ENCODE measurements around the gene HRH3.
A peak's percentile ranks its signal among the peaks of the same experiment; 100 is the strongest.

HRH3 gene

GRCh38 chr20:62191781-62192559 is 28.1 kb downstream of the HRH3 start:
- Mint-ChIP-seq H3K27ac (no peak overlapping the region), H3K36me3 (ENCODE audit: low read depth) (peaks cover 14% of the 10 kb centered on the region), H3K4me3 (no peak overlapping the region), H3K4me1 (peaks cover 5% of the 10 kb centered on the region), H3K9me3 (no peaks in the 10 kb centered on the region), H3K27me3 (ENCODE audit: low read depth, poor library complexity) (no peaks in the 10 kb centered on the region)
- TF ChIP-seq CTCF (IDR thresholded peaks at IDR 0.05) = no peak
- no peak for DNase-seq

GRCh38 chr20:62190639-62191411 is 29.3 kb downstream of the HRH3 start:
- no peaks in the 10 kb centered on the region for H3K9me3 Mint-ChIP-seq
- H3K4me3 Mint-ChIP-seq = no peak overlapping the region
- H3K27me3 Mint-ChIP-seq (ENCODE audit: low read depth, poor library complexity) = no peaks in the 10 kb centered on the region
- peaks cover 13% of the 10 kb centered on the region for H3K36me3 Mint-ChIP-seq (ENCODE audit: low read depth)
- H3K27ac Mint-ChIP-seq = peak overlapping the region; percentile 17
- peaks cover 9% of the 10 kb centered on the region for H3K4me1 Mint-ChIP-seq
- no peak for DNase-seq
- TF ChIP-seq CTCF (IDR thresholded peaks at IDR 0.05) = no peak

- Mint-ChIP-seq H3K4me1 (peaks cover 19% of the 10 kb centered on the region), H3K4me3 (no peak overlapping the region), H3K9me3 (no peaks in the 10 kb centered on the region), H3K27ac (peak overlapping the region; percentile 33), H3K36me3 (ENCODE audit: low read depth) (peaks cover 7% of the 10 kb centered on the region), H3K27me3 (ENCODE audit: low read depth, poor library complexity) (peaks cover 2% of the 10 kb centered on the region)
- no peak for TF ChIP-seq CTCF (IDR thresholded peaks at IDR 0.05)
- DNase-seq = no peak
Observed at GRCh38 chr20:62186887-62187866, 32.9 kb downstream of the HRH3 start.

- no peak for DNase-seq
- Mint-ChIP-seq H3K36me3 (ENCODE audit: low read depth) (peaks cover 7% of the 10 kb centered on the region), H3K9me3 (no peaks in the 10 kb centered on the region), H3K4me3 (no peak overlapping the region), H3K4me1 (peaks cover 26% of the 10 kb centered on the region), H3K27ac (no peak overlapping the region), H3K27me3 (ENCODE audit: low read depth, poor library complexity) (peaks cover 2% of the 10 kb centered on the region)
- TF ChIP-seq CTCF (IDR thresholded peaks at IDR 0.05) = no peak
Observed at GRCh38 chr20:62186096-62186426, 34.0 kb downstream of the HRH3 start.

- H3K9me3 Mint-ChIP-seq = no peaks in the 10 kb centered on the region
- peaks cover 26% of the 10 kb centered on the region for H3K4me1 Mint-ChIP-seq
- H3K27ac Mint-ChIP-seq = peak overlapping the region; percentile 73
- TF ChIP-seq CTCF (IDR thresholded peaks at IDR 0.05) = no peak
- H3K27me3 Mint-ChIP-seq (ENCODE audit: low read depth, poor library complexity) = peaks cover 2% of the 10 kb centered on the region
- DNase-seq = no peak
- peak overlapping the region; percentile 93 for H3K4me3 Mint-ChIP-seq
- H3K36me3 Mint-ChIP-seq (ENCODE audit: low read depth) = no peaks in the 10 kb centered on the region
Observed at GRCh38 chr20:62183426-62184142, 36.5 kb downstream of the HRH3 start.
